Motor neuron (in vitro differentiated cells): Measurements from ENCODE around the gene SSBP3. TPM values are rescaled to one million over a fixed set of nuclear protein-coding genes. Genes with fewer than 3 reads are reported as not detected.
"Not testable (repeated sequence)": the region's sequence is repeated elsewhere in the genome, so short reads cannot be mapped to it uniquely, and the experiment has no call there.

Source experiments
- ATAC-seq, 8 experiments: fragments of 200-7000 bp; cut with Tn5 transposase; replicated peaks in 6 of 8; 2 replicates each; pipeline ENCODE4 v1.8.0; 2021; ENCODE audit warnings: mild to moderate bottlenecking in 8 of 8, moderate library complexity in 8 of 8
- H3K27ac ChIP-seq, 2 donors: fragments of 250-450 bp; sonication (Bioruptor Pico); 2 replicates each; pipeline ENCODE4 v1.9.0; 2021; ENCODE audit warnings: antibody characterized with exemption in 2 of 2, mild to moderate bottlenecking in 2 of 2, moderate library complexity in 1 of 2
- H3K4me1 ChIP-seq, 2 donors: fragments of 250-450 bp; sonication (Bioruptor Pico); replicated peaks in 1 of 2; 2 replicates each; pipeline ENCODE4 v1.6.1; 2021; ENCODE audit warnings: antibody characterized with exemption in 2 of 2, mild to moderate bottlenecking in 2 of 2, moderate library complexity in 1 of 2
- H3K4me3 ChIP-seq, 5 donors: fragments of 250-450 bp; sonication (Bioruptor Pico); 2 replicates each; pipeline ENCODE4 v1.9.0; 2021; ENCODE audit warnings: antibody characterized with exemption in 5 of 5, mild to moderate bottlenecking in 5 of 5, moderate library complexity in 4 of 5
- WGBS, 10 experiments: fragments of 450-650 bp; shearing (Covaris generic); methylation state at CpG; one replicate each; pipeline ENCODE4 v1.0.0; 2022; 5-methylcytosine and 5-hydroxymethylcytosine counted together
- in situ Hi-C, 9 experiments: fragments of 400-800 bp; cut with MboI; loops; one replicate each; pipeline ENCODE4 v1.15.0; 2021; ENCODE audit warnings: low sequenced_read_pairs in 9 of 9, low pct_unique_long_range_greater_than_20kb in 2 of 9; ENCODE audit not compliant: unreplicated experiment in 9 of 9
- total RNA-seq, 8 experiments: library from RNA; unstranded; fragments of 300-600 nt; gene quantifications; 2 replicates each; pipeline versions ENCODE4 v1.2.3 to v1.2.4, GENCODE V29; 2022

SSBP3 gene
- total RNA-seq, 8 experiments from 2014 or later = 11.3 to 183 (median 60.4) TPM

- 29 to 94% (median 79%) methylated on average over 2 to 5 of the region's 5 CpGs; no CpG with 5 or more reads in 2 of the 10 experiments for WGBS, 10 experiments
- in situ Hi-C loops = no loop called here
- Histone ChIP-seq H3K27ac (no peak overlapping the region), H3K4me3 (no peak overlapping the region), H3K4me1 (no peaks in the 10 kb centered on the region)
- ATAC-seq = no peak
These were observed 167.2 kb downstream of the SSBP3 start for GRCh38 chr1:54239035-54239383.

DNA sequence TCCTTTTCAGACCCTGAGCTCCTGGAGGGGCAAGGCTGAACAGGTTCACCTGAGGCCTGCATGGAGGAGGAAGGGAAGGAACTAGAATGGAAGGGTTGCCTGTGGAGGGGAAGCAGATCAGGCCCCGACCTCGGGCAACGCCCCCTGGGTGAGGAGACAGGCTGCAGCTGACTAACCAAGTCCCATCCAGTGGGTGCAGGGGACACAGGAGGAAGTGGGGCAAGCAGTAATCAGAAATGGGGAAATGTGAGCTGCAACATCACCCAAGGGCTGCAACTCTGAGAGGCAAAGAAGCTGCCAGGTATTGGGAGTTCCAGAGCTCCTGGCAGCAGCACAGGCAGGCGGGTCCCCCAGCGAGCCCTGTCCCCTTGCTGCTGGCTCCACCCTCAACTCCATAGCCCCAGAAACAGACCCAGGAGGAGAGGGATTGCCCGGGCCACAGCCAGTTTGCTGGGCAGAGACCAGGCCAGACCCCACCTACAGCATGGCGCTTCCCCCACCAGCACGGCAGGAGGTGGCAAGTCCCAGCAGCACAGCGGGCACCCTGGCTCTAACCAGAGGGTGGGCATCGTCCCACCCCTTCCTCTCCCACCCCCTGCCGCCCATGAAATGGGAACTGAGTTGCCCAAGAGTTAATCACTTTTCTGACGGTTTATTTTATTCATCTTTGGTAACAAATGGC lies 167.7 kb downstream of the SSBP3 start:
- H3K4me1 ChIP-seq = no peaks in the 10 kb centered on the region
- in situ Hi-C loops = no loop called here
- 20 to 87% (median 86%) methylated on average over 1 to 7 of the region's 12 CpGs; no CpG with 5 or more reads in 5 of the 10 experiments for WGBS, 10 experiments
- no peak overlapping the region for H3K4me3 ChIP-seq
- no peak overlapping the region for H3K27ac ChIP-seq
- no peak for ATAC-seq

GRCh38 chr1:54237586-54237985 lies 168.6 kb downstream of the SSBP3 start:
- ATAC-seq = no peak
- H3K4me3 ChIP-seq = no peak overlapping the region
- H3K27ac ChIP-seq = no peak overlapping the region
- in situ Hi-C loops = no loop called here
- H3K4me1 ChIP-seq = no peaks in the 10 kb centered on the region
- 60 to 100% (median 87%) methylated on average over 2 to 10 of the region's 10 CpGs; no CpG with 5 or more reads in 1 of the 10 experiments for WGBS, 10 experiments

- no peak overlapping the region for H3K27ac ChIP-seq
- no peak for ATAC-seq
- 40 to 100% (median 58%) methylated on average over 1 to 2 of the region's 2 CpGs; no CpG with 5 or more reads in 3 of the 10 experiments for WGBS, 10 experiments
These were observed 171.9 kb downstream of the SSBP3 start for GRCh38 chr1:54234284-54234683.

GRCh38 chr1:54233196-54233595 lies 173.0 kb downstream of the SSBP3 start:
- H3K4me1 ChIP-seq, ATAC-seq, in situ Hi-C loops, H3K27ac ChIP-seq, H3K4me3 ChIP-seq: not testable (repeated sequence)
- no CpG with 5 or more reads among the region's 33 CpGs for WGBS, 10 experiments

More at GRCh38 chr1:54234284-54234683, 171.9 kb downstream of the SSBP3 start:
- Histone ChIP-seq H3K4me1 (no peaks in the 10 kb centered on the region), H3K4me3 (no peak overlapping the region)
- in situ Hi-C loops = no loop called here

DNA sequence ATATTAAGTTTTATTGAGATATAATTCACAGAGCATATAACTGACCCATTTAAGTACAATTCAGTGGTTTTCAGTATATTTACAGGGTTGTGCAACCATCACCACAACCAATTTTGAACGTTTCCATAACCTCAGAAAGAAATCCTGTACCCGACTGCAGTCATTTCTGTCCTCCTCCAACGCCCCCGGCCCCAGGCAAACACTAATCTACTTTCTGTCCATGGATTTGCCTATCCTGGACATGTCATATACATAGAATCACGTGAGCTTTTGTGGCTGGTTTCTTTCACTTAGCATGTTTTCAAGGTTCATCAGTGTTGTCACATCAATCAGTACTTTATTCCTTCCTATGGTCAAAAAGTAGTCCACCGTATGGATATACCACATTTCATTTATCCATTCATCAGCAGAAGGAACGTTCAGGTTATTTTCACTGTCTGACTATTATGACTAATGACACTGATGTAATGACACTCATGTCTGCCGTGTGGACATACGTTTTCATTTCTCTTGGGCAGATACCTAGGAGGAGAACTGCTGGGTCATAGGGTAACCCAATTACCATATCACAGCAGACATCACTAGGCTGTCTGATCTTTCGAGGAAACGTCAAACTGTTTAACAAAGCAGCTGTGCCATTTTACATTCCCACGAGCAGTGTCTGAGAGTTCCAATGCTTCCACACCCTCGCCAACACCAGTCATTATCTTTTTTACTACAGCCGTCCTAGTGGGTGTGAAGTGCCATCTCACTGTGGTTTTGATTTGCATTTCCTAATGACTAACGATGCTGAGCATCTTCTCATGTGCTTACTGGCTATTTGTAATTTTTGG lies 175.5 kb downstream of the SSBP3 start:
- ATAC-seq = peak in 3 of 8 experiments; percentile 14 to 62 (median 35)
- H3K4me1 ChIP-seq = peaks cover 7 to 18% of the 10 kb centered on the region in 2 donors
- no peak overlapping the region for H3K27ac ChIP-seq
- WGBS, 10 experiments = 30 to 94% (median 83%) methylated on average over 8 to 15 of the region's 15 CpGs
- in situ Hi-C loops = no loop called here
- no peak overlapping the region for H3K4me3 ChIP-seq

DNA sequence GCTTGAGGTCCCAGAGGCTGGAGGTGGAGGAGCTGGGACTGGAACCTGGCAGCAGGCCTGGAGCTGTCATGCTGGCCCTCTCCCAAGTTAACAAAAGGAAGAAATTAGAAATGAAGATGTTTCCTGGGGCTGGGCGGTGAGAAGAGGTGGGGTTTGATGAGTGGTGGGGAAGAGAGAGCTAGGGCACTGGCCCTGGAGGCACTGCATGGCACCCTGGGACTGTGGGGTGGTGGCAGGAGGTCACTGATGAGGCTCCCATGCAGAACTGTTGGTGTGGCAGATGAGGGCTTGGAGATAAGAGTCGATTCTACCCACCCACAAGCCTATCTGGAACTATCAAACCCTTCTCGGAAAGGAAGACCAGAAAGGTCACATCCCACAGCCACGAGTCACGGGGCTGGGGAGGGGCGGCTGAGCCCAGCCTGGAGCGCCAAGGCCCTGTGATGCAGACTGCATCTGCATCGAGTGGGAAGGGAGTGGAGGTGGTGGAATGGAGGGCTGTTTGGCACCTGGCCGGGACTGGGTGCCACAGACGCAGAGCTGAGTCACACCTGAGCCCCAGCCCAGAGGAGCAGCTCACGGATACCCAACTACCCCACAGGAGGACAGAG lies 176.8 kb downstream of the SSBP3 start:
- no peak overlapping the region for H3K4me3 ChIP-seq
- H3K27ac ChIP-seq = no peak overlapping the region
- H3K4me1 ChIP-seq = peaks cover 7 to 18% of the 10 kb centered on the region in 2 donors
- peak in 3 of 8 experiments; percentile 11 to 76 (median 54) for ATAC-seq
- in situ Hi-C loops = no loop called here
- 20 to 100% (median 77%) methylated on average over 1 to 8 of the region's 11 CpGs; no CpG with 5 or more reads in 3 of the 10 experiments for WGBS, 10 experiments

GRCh38 chr1:54228638-54229079 lies 177.5 kb downstream of the SSBP3 start:
- Histone ChIP-seq H3K27ac (no peak overlapping the region), H3K4me3 (no peak overlapping the region), H3K4me1 (peaks cover 7 to 21% of the 10 kb centered on the region in 2 donors)
- ATAC-seq = no peak
- in situ Hi-C loops = no loop called here
- 40 to 100% (median 91%) methylated on average over 1 to 5 of the region's 13 CpGs; no CpG with 5 or more reads in 6 of the 10 experiments for WGBS, 10 experiments

- Histone ChIP-seq H3K27ac (no peak overlapping the region), H3K4me1 (peaks cover 7 to 21% of the 10 kb centered on the region in 2 donors), H3K4me3 (no peak overlapping the region)
- in situ Hi-C loops = no loop called here
- WGBS, 10 experiments = 25 to 80% (median 49%) methylated on average over 1 to 11 of the region's 17 CpGs; no CpG with 5 or more reads in 2 of the 10 experiments
- peak in 3 of 8 experiments; percentile 9 to 26 (median 24) for ATAC-seq
These were observed 178.3 kb downstream of the SSBP3 start for GRCh38 chr1:54227891-54228310.

DNA sequence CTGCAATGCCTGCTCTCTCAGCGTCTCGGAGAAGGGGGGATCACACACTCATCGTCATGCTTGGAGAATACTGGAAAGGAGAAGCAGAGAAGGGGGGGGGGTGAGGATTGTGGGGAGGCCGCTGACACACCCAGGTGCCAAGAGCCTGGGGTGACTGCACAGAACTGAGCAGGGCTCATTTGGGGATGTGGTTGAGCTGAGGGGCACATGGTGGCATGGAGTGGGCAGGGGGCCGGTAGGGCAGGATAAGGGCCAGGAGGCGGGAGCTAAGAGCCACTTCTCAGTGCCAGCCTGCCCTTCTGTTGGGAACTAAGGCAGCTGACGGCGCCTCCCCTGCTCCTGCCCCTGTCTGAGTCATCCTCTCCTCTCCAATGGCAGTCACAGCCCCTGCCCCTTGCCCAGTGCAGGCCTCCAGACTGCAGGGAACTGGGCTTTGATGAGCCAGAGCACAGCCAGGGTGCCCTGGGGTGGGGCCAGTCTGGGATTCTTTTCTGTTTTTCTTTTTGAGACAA lies 179.0 kb downstream of the SSBP3 start:
- peak in 7 of 8 experiments; percentile 49 to 96 (median 91) for ATAC-seq
- H3K27ac ChIP-seq = no peak overlapping the region
- 100% methylated on average over 2 of the region's 8 CpGs; no CpG with 5 or more reads in 8 of the 10 experiments for WGBS, 10 experiments
- in situ Hi-C loops = no loop called here
- peaks cover 7 to 21% of the 10 kb centered on the region in 2 donors for H3K4me1 ChIP-seq
- no peak overlapping the region for H3K4me3 ChIP-seq

DNA sequence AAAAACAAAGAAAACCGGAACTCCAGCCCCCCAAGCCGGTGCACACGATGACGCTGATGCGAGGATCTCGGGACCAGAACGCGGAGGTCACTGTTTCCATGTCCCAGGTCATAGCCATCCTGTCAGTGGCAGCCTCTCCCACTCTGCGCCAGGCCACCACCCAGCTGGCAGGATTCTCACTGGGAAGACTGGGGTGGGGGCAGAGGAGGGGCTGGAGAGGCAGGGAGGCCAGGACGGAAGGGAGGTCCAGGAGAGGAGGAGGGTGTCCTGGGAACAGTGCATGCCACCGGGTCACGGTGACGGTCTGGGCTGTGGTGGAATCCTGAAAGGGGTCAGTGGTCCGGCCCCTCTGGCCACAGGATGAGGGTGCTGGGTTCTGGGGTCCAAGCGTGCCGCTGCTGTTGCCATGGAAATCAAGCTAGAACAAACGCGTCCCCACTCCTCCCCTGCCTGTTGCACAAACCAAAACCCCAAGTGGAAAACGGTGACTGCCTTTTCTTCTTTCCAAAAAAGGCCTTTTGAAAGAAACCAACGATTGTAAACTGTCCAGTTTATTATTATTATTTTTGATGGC lies 180.1 kb downstream of the SSBP3 start:
- H3K4me1 ChIP-seq = peaks cover 7 to 21% of the 10 kb centered on the region in 2 donors
- no peak for ATAC-seq
- H3K27ac ChIP-seq = no peak overlapping the region
- no peak overlapping the region for H3K4me3 ChIP-seq
- in situ Hi-C loops = no loop called here
- 35 to 74% (median 65%) methylated on average over 1 to 13 of the region's 20 CpGs; no CpG with 5 or more reads in 1 of the 10 experiments for WGBS, 10 experiments

GRCh38 chr1:54225378-54225777 lies 180.8 kb downstream of the SSBP3 start:
- H3K4me3 ChIP-seq = no peak overlapping the region
- 80 to 100% (median 89%) methylated on average over 2 to 6 of the region's 6 CpGs for WGBS, 10 experiments
- in situ Hi-C loops = no loop called here
- peaks cover 10 to 26% of the 10 kb centered on the region in 2 donors for H3K4me1 ChIP-seq
- no peak for ATAC-seq
- H3K27ac ChIP-seq = no peak overlapping the region
